ENCODE results near the gene INMT.
"Not testable (repeated sequence)": the region's sequence is repeated elsewhere in the genome, so short reads cannot be mapped to it uniquely, and the experiment has no call there.

The INMT gene

GRCh38 chr7:30751696-30752273 lies at the start of gene INMT:
Gene INMT (plus strand): TSS chr7:30752135. CDS start chr7:30752151, 16 bp downstream.
- no peak for DNase-seq

- no peak for DNase-seq
These were observed 49.7 kb upstream of the INMT start for GRCh38 chr7:30702200-30702599.

GRCh38 chr7:30703756-30704155 lies 48.2 kb upstream of the INMT start:
- DNase-seq = no peak

- no peak for DNase-seq
These were observed 46.9 kb upstream of the INMT start for GRCh38 chr7:30705008-30705407.

GRCh38 chr7:30705596-30705995 lies 46.3 kb upstream of the INMT start:
- DNase-seq = no peak

GRCh38 chr7:30706316-30706715 lies 45.6 kb upstream of the INMT start:
- no peak for DNase-seq

GRCh38 chr7:30706908-30707307 lies 45.0 kb upstream of the INMT start:
- DNase-seq = no peak

- DNase-seq = no peak
These were observed 44.3 kb upstream of the INMT start for GRCh38 chr7:30707391-30708357.

- DNase-seq = no peak
These were observed 43.5 kb upstream of the INMT start for GRCh38 chr7:30708412-30708811.

- DNase-seq = no peak
These were observed 43.0 kb upstream of the INMT start for GRCh38 chr7:30708983-30709382.

GRCh38 chr7:30709549-30709948 lies 42.4 kb upstream of the INMT start:
- no peak for DNase-seq

GRCh38 chr7:30710669-30711068 lies 41.3 kb upstream of the INMT start:
- no peak for DNase-seq

- DNase-seq = no peak
These were observed 38.5 kb upstream of the INMT start for GRCh38 chr7:30713392-30713791.

- no peak for DNase-seq
These were observed 37.8 kb upstream of the INMT start for GRCh38 chr7:30714129-30714528.

- DNase-seq = no peak
These were observed 34.8 kb upstream of the INMT start for GRCh38 chr7:30717181-30717580.

GRCh38 chr7:30719434-30719833 lies 32.5 kb upstream of the INMT start:
- DNase-seq = not testable (repeated sequence)

- no peak for DNase-seq
These were observed 30.7 kb upstream of the INMT start for GRCh38 chr7:30721211-30721610.

GRCh38 chr7:30722187-30722586 lies 29.7 kb upstream of the INMT start:
- DNase-seq = no peak

GRCh38 chr7:30722671-30723070 lies 29.3 kb upstream of the INMT start:
- no peak for DNase-seq

- no peak for DNase-seq
These were observed 28.2 kb upstream of the INMT start for GRCh38 chr7:30723776-30724175.

GRCh38 chr7:30726296-30727006 lies 25.5 kb upstream of the INMT start:
- peak; percentile 64 for DNase-seq

- DNase-seq = peak; percentile 72
These were observed 24.6 kb upstream of the INMT start for GRCh38 chr7:30727061-30727945.

All from activated CD8-positive, alpha-beta memory T cell treated with anti-CD3 and anti-CD28 coated beads for 24 hours (primary cell).